NCI-H2196 (cell line): ENCODE data around the gene AIFM1.

Experiments used
- DNase-seq: peaks from one replicate; lab custom pipeline; 2025; ENCODE audit not compliant: unreplicated experiment; lab: John Stamatoyannopoulos, UW

The AIFM1 gene

DNA sequence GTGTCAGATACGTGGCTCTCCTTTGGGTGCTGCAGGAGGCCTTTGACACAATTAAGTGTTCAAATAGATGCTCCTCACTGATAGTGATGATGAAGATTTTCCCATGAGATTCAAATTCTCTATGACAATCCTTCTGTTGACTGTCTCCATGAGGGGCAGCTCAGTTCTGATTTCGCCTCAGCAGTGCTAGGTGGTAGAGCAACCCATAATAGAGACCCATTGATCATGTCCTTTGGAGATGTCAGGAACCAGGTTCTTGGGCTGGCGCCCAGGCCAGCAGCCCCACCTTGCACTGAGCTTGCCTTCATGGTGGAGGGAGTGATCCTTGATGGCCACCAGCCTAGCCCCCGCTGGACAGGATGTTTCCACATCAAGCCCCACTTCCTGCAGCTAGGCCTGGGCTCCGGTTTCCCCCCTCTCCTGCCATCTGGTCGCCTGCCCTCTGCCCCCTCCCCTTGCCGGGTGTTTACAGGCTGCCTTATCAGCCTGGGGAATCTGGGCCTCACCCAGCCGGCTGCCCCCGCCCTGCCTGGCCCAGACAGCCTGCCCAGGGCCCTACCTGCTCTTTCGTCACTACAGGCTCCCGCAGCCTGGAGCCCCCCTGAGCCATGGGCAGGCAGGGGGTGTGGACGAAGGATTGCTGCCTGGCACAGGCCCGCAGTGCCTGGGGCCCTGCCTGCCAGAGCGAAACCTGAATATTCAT, 68.0 kb downstream of the AIFM1 start:
- peak; percentile 18 for DNase-seq

GRCh38 chrX:130095249-130096030, 70.2 kb downstream of the AIFM1 start:
- no peak for DNase-seq

- peak; percentile 54 for DNase-seq
Observed at GRCh38 chrX:130094696-130095095, 70.9 kb downstream of the AIFM1 start.

- DNase-seq, result no peak
Observed at GRCh38 chrX:130093271-130093670, 72.4 kb downstream of the AIFM1 start.

GRCh38 chrX:130091980-130092522, 73.6 kb downstream of the AIFM1 start:
- no peak for DNase-seq

DNA sequence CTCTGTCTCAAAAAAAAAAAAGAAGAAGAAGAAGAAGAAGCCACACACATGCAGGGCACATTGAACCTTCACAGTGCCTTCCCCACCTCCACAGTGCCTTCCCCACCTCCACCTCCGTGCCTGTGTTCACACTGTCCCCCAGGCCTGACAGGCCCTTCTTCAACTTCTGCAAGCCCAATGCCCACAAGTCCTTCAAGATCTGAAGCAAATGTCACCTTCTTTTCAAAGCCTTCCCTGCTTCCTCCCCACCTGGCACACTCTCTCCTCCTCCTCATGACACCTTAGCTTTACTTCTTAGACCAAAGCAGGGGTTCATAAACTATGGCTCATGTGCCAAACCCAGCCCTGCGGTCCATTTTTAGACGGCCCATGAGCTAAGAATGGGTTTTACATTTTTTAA, 75.3 kb downstream of the AIFM1 start:
- no peak for DNase-seq

DNA sequence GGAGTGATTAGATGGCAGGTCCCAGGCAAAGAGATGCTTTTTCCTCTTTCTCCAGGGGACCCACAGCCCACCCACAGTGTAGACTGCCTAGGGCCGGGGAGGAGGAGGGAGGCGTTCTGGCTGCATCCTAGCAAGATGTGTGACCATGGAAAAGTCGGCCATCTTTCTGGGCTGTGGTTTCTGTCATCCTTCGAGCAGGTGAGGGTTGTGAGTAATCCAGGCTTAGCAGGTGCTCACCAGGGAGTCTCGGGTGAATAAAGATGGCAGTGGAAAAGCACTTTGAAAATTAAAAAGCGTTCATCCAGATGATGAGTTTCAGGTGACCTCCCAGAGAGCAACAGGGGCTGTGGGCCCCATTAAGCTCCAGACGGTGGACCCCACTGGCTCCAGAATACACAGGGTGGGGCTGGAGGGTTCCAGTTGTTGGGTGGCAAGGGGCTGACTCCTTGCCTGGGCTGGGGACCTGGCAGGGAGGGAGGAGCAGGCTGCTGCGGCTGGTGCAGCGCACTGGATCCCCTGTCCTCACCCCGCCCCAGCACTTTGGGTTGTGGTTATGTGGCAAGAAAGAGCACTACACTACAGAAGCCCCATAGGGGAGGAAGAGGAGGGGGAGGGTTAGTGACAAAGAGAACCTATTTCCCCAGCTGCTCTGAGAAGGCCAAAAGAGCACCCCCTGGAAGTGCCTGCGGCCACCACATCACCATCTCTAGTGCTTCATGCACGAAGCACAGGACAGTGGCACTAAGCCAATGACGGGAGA, 79.0 kb downstream of the AIFM1 start:
- no peak for DNase-seq

DNA sequence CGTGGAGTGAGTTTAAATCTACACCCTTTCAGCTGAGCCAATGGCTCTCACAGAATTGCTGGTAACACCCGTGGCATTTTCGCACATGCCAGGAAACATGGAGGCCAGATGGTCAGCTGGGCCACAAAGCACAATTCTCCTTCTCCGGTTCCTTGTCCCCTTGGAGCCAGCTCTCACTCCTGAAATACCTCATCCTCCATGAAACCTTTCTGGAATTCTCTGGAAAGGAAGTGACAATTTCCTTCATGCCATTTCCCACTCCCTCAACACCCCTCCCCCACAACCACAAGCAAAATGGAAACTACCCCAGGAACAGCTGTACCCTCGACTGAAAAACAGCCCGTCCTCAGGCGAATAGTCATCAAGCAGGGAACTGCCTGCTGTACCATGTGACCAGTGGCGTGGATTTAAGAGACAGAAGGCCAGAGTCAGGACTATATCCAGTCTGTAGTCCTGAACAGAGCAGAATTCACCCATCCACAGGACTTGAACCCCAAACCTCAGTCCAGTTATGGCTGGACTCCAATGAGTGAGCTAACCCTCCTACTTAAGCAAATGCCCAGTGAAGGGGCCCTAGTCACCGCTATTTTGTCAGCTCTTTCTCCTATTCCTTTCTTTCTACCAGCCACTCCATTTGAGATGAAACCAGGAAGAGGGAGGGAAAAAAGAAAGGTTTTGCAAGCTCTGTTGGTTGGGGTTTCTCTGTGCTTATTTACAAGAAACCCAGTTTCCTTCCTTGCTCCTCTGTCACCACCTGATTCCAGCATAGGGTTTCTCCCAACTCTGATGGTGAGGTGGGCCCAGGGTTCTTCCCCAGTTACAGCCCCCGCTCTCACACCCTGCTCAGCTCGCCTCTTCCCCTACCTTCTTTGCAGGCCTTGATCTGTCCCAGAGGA, 79.8 kb downstream of the AIFM1 start:
- no peak for DNase-seq

- DNase-seq, result no peak
Observed at GRCh38 chrX:130084631-130085237, 80.9 kb downstream of the AIFM1 start.

DNA sequence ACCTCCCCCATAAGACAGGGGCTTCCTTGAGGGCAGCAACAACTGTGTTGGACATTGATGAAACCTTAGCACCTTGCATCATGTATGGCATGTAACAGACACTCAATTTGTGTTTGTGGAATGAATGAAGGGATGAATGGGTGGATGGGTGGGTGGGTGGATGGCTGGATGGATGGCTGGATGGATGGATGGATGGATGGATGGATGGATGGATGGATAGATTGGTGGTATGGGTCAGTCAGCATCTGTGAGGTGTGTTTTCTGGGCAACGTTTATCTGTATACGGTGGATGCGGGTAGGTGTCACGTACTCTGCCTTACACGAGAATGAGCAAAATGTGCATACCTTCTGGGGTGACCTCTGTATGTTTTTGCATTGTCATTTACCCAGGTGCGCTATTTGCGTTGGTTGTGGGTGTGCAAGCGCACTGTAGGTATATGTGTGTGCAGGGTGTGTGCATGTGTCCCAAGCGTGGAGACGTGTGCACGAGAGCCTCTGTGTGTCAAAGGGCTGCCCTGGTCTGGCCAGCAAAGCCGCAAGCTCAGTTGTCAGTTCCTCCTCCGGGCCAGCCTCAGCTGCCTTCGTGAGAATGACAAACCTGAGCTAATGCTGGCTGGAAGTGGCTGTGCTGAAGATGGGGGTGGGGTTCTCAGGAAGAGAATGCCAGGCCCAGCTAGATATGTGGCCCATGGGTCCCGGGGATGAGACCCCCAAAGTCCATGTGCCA, 81.8 kb downstream of the AIFM1 start:
- no peak for DNase-seq

GRCh38 chrX:130083107-130083490, 82.5 kb downstream of the AIFM1 start:
- DNase-seq, result no peak

- no peak for DNase-seq
Observed at GRCh38 chrX:130082244-130083106, 83.2 kb downstream of the AIFM1 start.

- no peak for DNase-seq
Observed at GRCh38 chrX:130081421-130082045, 84.1 kb downstream of the AIFM1 start.

DNA sequence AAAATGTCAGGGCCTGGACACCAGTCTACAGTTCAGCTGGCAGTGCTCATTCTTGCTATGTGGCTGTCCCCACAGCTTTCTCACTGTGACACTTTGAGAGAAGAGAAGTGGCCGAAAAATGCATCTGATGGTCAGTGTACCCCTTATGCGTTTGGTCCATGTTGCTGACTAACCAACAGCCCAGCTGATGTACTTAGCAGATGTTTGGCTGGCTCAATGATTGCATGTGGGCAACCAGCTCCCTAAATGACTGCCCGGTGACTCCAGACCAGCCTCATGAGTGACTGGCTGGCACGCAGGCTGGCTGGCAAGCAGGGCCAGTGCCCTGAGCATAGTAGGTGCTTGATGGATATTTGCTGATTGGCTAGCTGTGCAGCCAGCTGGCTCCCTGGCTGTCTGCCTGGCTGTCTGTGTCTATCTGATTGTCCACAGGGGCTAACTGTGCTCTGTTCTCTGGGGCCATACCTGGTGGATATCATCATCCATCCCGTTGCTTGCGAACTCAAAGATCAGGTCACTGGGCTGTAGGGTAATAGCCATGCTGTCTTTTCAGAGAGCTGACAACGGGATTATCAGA, 84.8 kb downstream of the AIFM1 start:
- no peak for DNase-seq

GRCh38 chrX:130079824-130080406, 85.7 kb downstream of the AIFM1 start:
- peak; percentile 50 for DNase-seq
